ENCODE data around the gene CA10.

Gene CA10

GRCh38 chr17:51707216-51707615 lies 451.3 kb downstream of the CA10 start:
- H3K36me3 ChIP-seq (ENCODE audit: insufficient read depth, low read length), result no peaks in the 10 kb centered on the region
- H3K27ac ChIP-seq (ENCODE audit: low read depth, low read length, poor library complexity, severe bottlenecking), result no peak overlapping the region
- no peaks in the 10 kb centered on the region for H4K20me1 ChIP-seq (ENCODE audit: insufficient read depth, low read length)
- no peak overlapping the region for H3K4me2 ChIP-seq (ENCODE audit: low read length)
- H3K4me3 ChIP-seq (ENCODE audit: low read depth, low read length, poor library complexity, severe bottlenecking), result no peak overlapping the region
- no peak overlapping the region for H2AFZ ChIP-seq (ENCODE audit: low read length)
- no peaks in the 10 kb centered on the region for H3K4me1 ChIP-seq (ENCODE audit: insufficient read depth, low read length, severe bottlenecking)
- no peak overlapping the region for H3K9ac ChIP-seq (ENCODE audit: low read length)
- H3K9me2 ChIP-seq (ENCODE audit: low read depth, low read length), result no peaks in the 10 kb centered on the region
- no peaks in the 10 kb centered on the region for H3K79me2 ChIP-seq (ENCODE audit: insufficient read depth, low read length)
- no peaks in the 10 kb centered on the region for H3K27me3 ChIP-seq (ENCODE audit: insufficient read depth, low read length)
- no peak for TF ChIP-seq CTCF (IDR thresholded peaks at IDR 0.05; ENCODE audit: low read length)
- TF ChIP-seq EZH2 (IDR thresholded peaks at IDR 0.05; ENCODE audit: borderline replicate concordance, low read length), result no peak
- H3K9me3 ChIP-seq (ENCODE audit: low read length), result no peaks in the 10 kb centered on the region
- no peaks in the 10 kb centered on the region for H3F3A ChIP-seq (ENCODE audit: insufficient read depth, low read length)

GRCh38 chr17:51706093-51706492 lies 452.4 kb downstream of the CA10 start:
- H3K9ac ChIP-seq (ENCODE audit: low read length), result no peak overlapping the region
- H3K36me3 ChIP-seq (ENCODE audit: insufficient read depth, low read length), result no peaks in the 10 kb centered on the region
- no peaks in the 10 kb centered on the region for H3K4me1 ChIP-seq (ENCODE audit: insufficient read depth, low read length, severe bottlenecking)
- TF ChIP-seq EZH2 (IDR thresholded peaks at IDR 0.05; ENCODE audit: borderline replicate concordance, low read length) (no peak), CTCF (IDR thresholded peaks at IDR 0.05; ENCODE audit: low read length) (no peak)
- H3K4me2 ChIP-seq (ENCODE audit: low read length), result no peak overlapping the region
- no peaks in the 10 kb centered on the region for H3K9me3 ChIP-seq (ENCODE audit: low read length)
- H3K9me2 ChIP-seq (ENCODE audit: low read depth, low read length), result no peaks in the 10 kb centered on the region
- H3K79me2 ChIP-seq (ENCODE audit: insufficient read depth, low read length), result no peaks in the 10 kb centered on the region
- H3K4me3 ChIP-seq (ENCODE audit: low read depth, low read length, poor library complexity, severe bottlenecking), result no peak overlapping the region
- no peaks in the 10 kb centered on the region for H4K20me1 ChIP-seq (ENCODE audit: insufficient read depth, low read length)
- no peaks in the 10 kb centered on the region for H3K27me3 ChIP-seq (ENCODE audit: insufficient read depth, low read length)
- no peak overlapping the region for H3K27ac ChIP-seq (ENCODE audit: low read depth, low read length, poor library complexity, severe bottlenecking)
- H3F3A ChIP-seq (ENCODE audit: insufficient read depth, low read length), result no peaks in the 10 kb centered on the region
- no peak overlapping the region for H2AFZ ChIP-seq (ENCODE audit: low read length)

- H4K20me1 ChIP-seq (ENCODE audit: insufficient read depth, low read length), result no peaks in the 10 kb centered on the region
- H3K4me1 ChIP-seq (ENCODE audit: insufficient read depth, low read length, severe bottlenecking), result no peaks in the 10 kb centered on the region
- no peak overlapping the region for H3K4me2 ChIP-seq (ENCODE audit: low read length)
- no peak overlapping the region for H3K4me3 ChIP-seq (ENCODE audit: low read depth, low read length, poor library complexity, severe bottlenecking)
- no peaks in the 10 kb centered on the region for H3K36me3 ChIP-seq (ENCODE audit: insufficient read depth, low read length)
- no peak overlapping the region for H3K27ac ChIP-seq (ENCODE audit: low read depth, low read length, poor library complexity, severe bottlenecking)
- no peak overlapping the region for H2AFZ ChIP-seq (ENCODE audit: low read length)
- no peaks in the 10 kb centered on the region for H3K27me3 ChIP-seq (ENCODE audit: insufficient read depth, low read length)
- no peaks in the 10 kb centered on the region for H3F3A ChIP-seq (ENCODE audit: insufficient read depth, low read length)
- no peak overlapping the region for H3K9ac ChIP-seq (ENCODE audit: low read length)
- H3K79me2 ChIP-seq (ENCODE audit: insufficient read depth, low read length), result no peaks in the 10 kb centered on the region
- H3K9me2 ChIP-seq (ENCODE audit: low read depth, low read length), result no peaks in the 10 kb centered on the region
- TF ChIP-seq EZH2 (IDR thresholded peaks at IDR 0.05; ENCODE audit: borderline replicate concordance, low read length), result no peak
- no peaks in the 10 kb centered on the region for H3K9me3 ChIP-seq (ENCODE audit: low read length)
Observed at GRCh38 chr17:51703361-51704341, 454.9 kb downstream of the CA10 start.
